GM23338 (cell line): Measurements from ENCODE around the gene PCP2. TPM values are rescaled to one million over a fixed set of nuclear protein-coding genes. Genes with fewer than 3 reads are reported as not detected.

Experiments
- ATAC-seq: fragments of 200-7000 bp; cut with Tn5 transposase; 3 replicates; pipeline ENCODE4 v1.9.1; 2020
- DNase-seq: peaks from one replicate; pipeline ENCODE4 v3.0.0-alpha.2; 2015; ENCODE audit warnings: low spot score
- H2AFZ ChIP-seq: fragments of 200-600 bp; sonication (generic); 2 replicates; pipeline ENCODE4 v1.8.0; 2016; ENCODE audit warnings: antibody characterized with exemption, mild to moderate bottlenecking, moderate library complexity
- H3F3A ChIP-seq: fragments of 200-600 bp; sonication (generic); replicated peaks from 2 replicates; pipeline ENCODE4 v1.8.0; 2017; ENCODE audit warnings: antibody characterized with exemption, mixed run types, low read depth
- H3K27ac ChIP-seq: fragments of 200-600 bp; sonication (generic); 2 replicates; pipeline ENCODE4 v1.6.1; 2016; ENCODE audit warnings: low read depth
- H3K27me3 ChIP-seq: fragments of 200-600 bp; sonication (generic); 2 replicates; pipeline ENCODE4 v1.8.0; 2016; ENCODE audit warnings: mild to moderate bottlenecking, mixed run types, moderate library complexity; ENCODE audit not compliant: insufficient read depth
- H3K36me3 ChIP-seq: fragments of 200-600 bp; sonication (generic); 2 replicates; pipeline ENCODE4 v1.8.0; 2016; ENCODE audit warnings: mild to moderate bottlenecking; ENCODE audit not compliant: insufficient read depth
- H3K4me1 ChIP-seq: fragments of 200-600 bp; sonication (generic); 2 replicates; pipeline ENCODE4 v1.8.0; 2016; ENCODE audit warnings: mild to moderate bottlenecking, moderate library complexity; ENCODE audit not compliant: insufficient read depth
- H3K4me2 ChIP-seq: fragments of 200-600 bp; sonication (generic); 2 replicates; pipeline ENCODE4 v1.7.1; 2017; ENCODE audit warnings: mixed run types
- H3K4me3 ChIP-seq: fragments of 200-600 bp; sonication (generic); 2 replicates; pipeline ENCODE4 v1.6.1; 2016; ENCODE audit warnings: mixed run types
- H3K79me2 ChIP-seq: fragments of 200-600 bp; sonication (generic); replicated peaks from 2 replicates; pipeline ENCODE4 v1.8.0; 2017; ENCODE audit warnings: mild to moderate bottlenecking; ENCODE audit not compliant: insufficient read depth
- H3K9me2 ChIP-seq: fragments of 200-600 bp; sonication (generic); 2 replicates; pipeline ENCODE4 v1.8.0; 2017; ENCODE audit not compliant: insufficient read depth
- H4K20me1 ChIP-seq: fragments of 200-600 bp; sonication (generic); replicated peaks from 2 replicates; pipeline ENCODE4 v1.8.0; 2017; ENCODE audit warnings: mild to moderate bottlenecking; ENCODE audit not compliant: insufficient read depth
- H3K27ac Mint-ChIP-seq: 2 replicates; pipeline ENCODE4 v1.8.0; 2020; ENCODE audit warnings: inconsistent platforms, mild to moderate bottlenecking, moderate library complexity, mixed read lengths
- H3K27me3 Mint-ChIP-seq: 3 replicates; pipeline ENCODE4 v1.8.0; 2022; ENCODE audit warnings: low read depth, mild to moderate bottlenecking, moderate library complexity, mixed read lengths, inconsistent platforms; ENCODE audit not compliant: insufficient read depth, poor library complexity
- H3K36me3 Mint-ChIP-seq: 3 replicates; pipeline ENCODE4 v1.8.0; 2021; ENCODE audit warnings: low read depth, mild to moderate bottlenecking, inconsistent platforms, moderate library complexity, mixed read lengths
- H3K4me1 Mint-ChIP-seq: 3 replicates; pipeline ENCODE4 v1.8.0; 2020; ENCODE audit warnings: mild to moderate bottlenecking, inconsistent platforms, mixed read lengths
- H3K4me3 Mint-ChIP-seq: 3 replicates; pipeline ENCODE4 v1.8.0; 2021; ENCODE audit warnings: moderate library complexity, mild to moderate bottlenecking, inconsistent platforms, mixed read lengths
- H3K9me3 Mint-ChIP-seq: 3 replicates; pipeline ENCODE4 v1.8.0; 2020; ENCODE audit warnings: moderate library complexity, mild to moderate bottlenecking, inconsistent platforms, mixed read lengths
- CREB1 ChIP-seq: fragments of 250-450 bp; sonication (Bioruptor Pico); IDR thresholded peaks from 2 replicates; pipeline ENCODE4 v1.5.0; 2020; ENCODE audit warnings: low read depth, mild to moderate bottlenecking, moderate library complexity
- EZH2 ChIP-seq: fragments of 200-600 bp; sonication (generic); IDR thresholded peaks from one replicate; pipeline ENCODE4 v1.8.0; 2017; ENCODE audit warnings: antibody characterized with exemption, mild to moderate bottlenecking, low read depth; ENCODE audit not compliant: unreplicated experiment
- EZH2phosphoT487 ChIP-seq: fragments of 200-600 bp; sonication (generic); IDR thresholded peaks from one replicate; pipeline ENCODE4 v1.8.1; 2018; ENCODE audit warnings: antibody characterized with exemption; ENCODE audit not compliant: unreplicated experiment
- JUNB ChIP-seq: IDR thresholded peaks from one replicate; pipeline ENCODE4 v1.6.1; 2016; ENCODE audit warnings: antibody characterized with exemption; ENCODE audit not compliant: unreplicated experiment
- NANOG ChIP-seq: IDR thresholded peaks from 2 replicates; pipeline ENCODE4 v1.6.1; 2016; ENCODE audit warnings: antibody characterized with exemption, borderline replicate concordance
- POLR2AphosphoS5 ChIP-seq: IDR thresholded peaks from 2 replicates; pipeline ENCODE4 v1.6.1; 2016; ENCODE audit warnings: antibody characterized with exemption, low read depth
- REST ChIP-seq: IDR thresholded peaks from one replicate; pipeline ENCODE4 v1.6.1; 2018; ENCODE audit warnings: antibody characterized with exemption; ENCODE audit not compliant: unreplicated experiment
- STAT1 ChIP-seq: IDR thresholded peaks from one replicate; pipeline ENCODE4 v1.6.1; 2016; ENCODE audit warnings: antibody characterized with exemption; ENCODE audit not compliant: unreplicated experiment
- ZNF114 ChIP-seq: fragments of 250-450 bp; sonication (Bioruptor Pico); IDR thresholded peaks from 2 replicates; pipeline ENCODE4 v1.5.0; 2020; ENCODE audit warnings: mild to moderate bottlenecking, moderate library complexity
- ZNF331 ChIP-seq: fragments of 250-450 bp; sonication (Bioruptor Pico); IDR thresholded peaks from 2 replicates; pipeline ENCODE4 v1.5.0; 2020; ENCODE audit warnings: low read depth, mild to moderate bottlenecking, moderate library complexity
- ZNF462 ChIP-seq: fragments of 250-450 bp; sonication (Bioruptor Pico); IDR thresholded peaks from 2 replicates; pipeline ENCODE4 v1.5.0; 2020; ENCODE audit warnings: mild to moderate bottlenecking, moderate library complexity
- polyA plus RNA-seq: library from polyadenylated mRNA; unstranded; fragments of >200 nt; fragmentation: Nextera tagmentation; extraction: Ambion mirVana; gene quantifications from 2 replicates; pipeline ENCODE4 v1.2.1, GENCODE V29; 2016
- total RNA-seq: library from RNA; depleted of rRNA; stranded (reverse); fragments of >200 nt; shearing (Covaris generic); gene quantifications from 2 replicates; pipeline ENCODE4 v1.2.3, GENCODE V29; 2014
- TF ChIP-seq, protein P1 (sequence below), 2 experiments: fragments of 200-600 bp in 1 of 2; sonication (generic) in 1 of 2; conservative IDR thresholded peaks; 2 replicates each; pipeline versions ENCODE4 v1.5.1 to v1.6.1; 2016 to 2017; ENCODE audit warnings: antibody characterized with exemption in 2 of 2, low read depth in 2 of 2, mild to moderate bottlenecking in 2 of 2, moderate library complexity in 1 of 2
- TF ChIP-seq, protein P2 (sequence below): IDR thresholded peaks from 2 replicates; pipeline ENCODE4 v1.6.1; 2016; ENCODE audit warnings: antibody characterized with exemption

Gene PCP2
- total and polyA plus RNA-seq, 2 experiments from 2014 or later = not detected

- Mint-ChIP-seq H3K27me3 (peaks cover 19% of the 10 kb centered on the region), H3K4me3 (no peak overlapping the region), H3K9me3 (peaks cover 3% of the 10 kb centered on the region; the same call in 2 of the 3 replicates), H3K4me1 (peaks cover 18% of the 10 kb centered on the region), H3K27ac (no peak overlapping the region), H3K36me3 (peaks cover 14% of the 10 kb centered on the region)
- no peak for TF ChIP-seq REST
- TF ChIP-seq JUNB = no peak
- TF ChIP-seq STAT1 = no peak
- no peak for TF ChIP-seq CREB1 (CRISPR knock-in tag)
- TF ChIP-seq, protein P1, sequence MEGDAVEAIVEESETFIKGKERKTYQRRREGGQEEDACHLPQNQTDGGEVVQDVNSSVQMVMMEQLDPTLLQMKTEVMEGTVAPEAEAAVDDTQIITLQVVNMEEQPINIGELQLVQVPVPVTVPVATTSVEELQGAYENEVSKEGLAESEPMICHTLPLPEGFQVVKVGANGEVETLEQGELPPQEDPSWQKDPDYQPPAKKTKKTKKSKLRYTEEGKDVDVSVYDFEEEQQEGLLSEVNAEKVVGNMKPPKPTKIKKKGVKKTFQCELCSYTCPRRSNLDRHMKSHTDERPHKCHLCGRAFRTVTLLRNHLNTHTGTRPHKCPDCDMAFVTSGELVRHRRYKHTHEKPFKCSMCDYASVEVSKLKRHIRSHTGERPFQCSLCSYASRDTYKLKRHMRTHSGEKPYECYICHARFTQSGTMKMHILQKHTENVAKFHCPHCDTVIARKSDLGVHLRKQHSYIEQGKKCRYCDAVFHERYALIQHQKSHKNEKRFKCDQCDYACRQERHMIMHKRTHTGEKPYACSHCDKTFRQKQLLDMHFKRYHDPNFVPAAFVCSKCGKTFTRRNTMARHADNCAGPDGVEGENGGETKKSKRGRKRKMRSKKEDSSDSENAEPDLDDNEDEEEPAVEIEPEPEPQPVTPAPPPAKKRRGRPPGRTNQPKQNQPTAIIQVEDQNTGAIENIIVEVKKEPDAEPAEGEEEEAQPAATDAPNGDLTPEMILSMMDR (conservative IDR thresholded peaks at IDR 0.05; ENCODE audit: low read depth in 2 of 2) = no peak
- TF ChIP-seq POLR2AphosphoS5 = no peak
- no peak for TF ChIP-seq ZNF114
- TF ChIP-seq EZH2phosphoT487 = no peak
- TF ChIP-seq NANOG = no peak
- no peak for TF ChIP-seq ZNF462
- TF ChIP-seq ZNF331 (CRISPR knock-in tag) = no peak
- TF ChIP-seq, protein P2, sequence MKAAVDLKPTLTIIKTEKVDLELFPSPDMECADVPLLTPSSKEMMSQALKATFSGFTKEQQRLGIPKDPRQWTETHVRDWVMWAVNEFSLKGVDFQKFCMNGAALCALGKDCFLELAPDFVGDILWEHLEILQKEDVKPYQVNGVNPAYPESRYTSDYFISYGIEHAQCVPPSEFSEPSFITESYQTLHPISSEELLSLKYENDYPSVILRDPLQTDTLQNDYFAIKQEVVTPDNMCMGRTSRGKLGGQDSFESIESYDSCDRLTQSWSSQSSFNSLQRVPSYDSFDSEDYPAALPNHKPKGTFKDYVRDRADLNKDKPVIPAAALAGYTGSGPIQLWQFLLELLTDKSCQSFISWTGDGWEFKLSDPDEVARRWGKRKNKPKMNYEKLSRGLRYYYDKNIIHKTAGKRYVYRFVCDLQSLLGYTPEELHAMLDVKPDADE = no peak
- no peak for TF ChIP-seq EZH2
- no peak overlapping the region for H3K4me3 ChIP-seq
- no peaks in the 10 kb centered on the region for H3K27me3 ChIP-seq
- peaks cover 18% of the 10 kb centered on the region for H3K79me2 ChIP-seq
- H2AFZ ChIP-seq = no peak overlapping the region
- H3F3A ChIP-seq = no peaks in the 10 kb centered on the region
- H3K36me3 ChIP-seq = no peaks in the 10 kb centered on the region
- ATAC-seq = no peak
- DNase-seq = no peak
- no peak overlapping the region for H3K4me2 ChIP-seq
- peaks cover 15% of the 10 kb centered on the region for H4K20me1 ChIP-seq
- no peak overlapping the region for H3K27ac ChIP-seq
- H3K9me2 ChIP-seq = no peaks in the 10 kb centered on the region
- H3K4me1 ChIP-seq = peaks cover 6% of the 10 kb centered on the region
These were observed 29.6 kb downstream of the PCP2 start for GRCh38 chr19:7603919-7604318.
